Tibial artery (tissue), 4 donors: Measurements from ENCODE around the gene PEAK3.

Experiments used
- DNase-seq, 2 donors: peaks; one replicate each; pipeline ENCODE4 v3.0.0-alpha.2; 2019
- H3K27ac ChIP-seq, 2 donors: fragments of 200-600 bp; sonication (generic) in 1 of 2; 1 replicate in 1 of 2; 2 replicates in 1 of 2; pipeline ENCODE4 v1.5.1; 2018 to 2019; ENCODE audit warnings: mild to moderate bottlenecking in 1 of 2
- H3K27me3 ChIP-seq, 2 donors: fragments of 200-600 bp; sonication (generic) in 1 of 2; one replicate each; pipeline versions ENCODE4 v1.5.1 to v1.6.0; 2016 to 2019
- H3K36me3 ChIP-seq, 3 donors: fragments of 200-600 bp; sonication (generic) in 2 of 3; one replicate each; pipeline ENCODE4 v1.5.1; 2016 to 2019; ENCODE audit warnings: mild to moderate bottlenecking in 2 of 3
- H3K4me1 ChIP-seq, 4 donors: fragments of 200-600 bp; sonication (generic) in 2 of 4; 1 replicate in 3 of 4; 2 replicates in 1 of 4; pipeline ENCODE4 v1.5.1; 2016 to 2019
- H3K4me3 ChIP-seq, 2 donors: fragments of 200-600 bp; sonication (generic) in 1 of 2; 1 replicate in 1 of 2; 2 replicates in 1 of 2; pipeline ENCODE4 v1.5.1; 2018 to 2019; ENCODE audit warnings: mild to moderate bottlenecking in 2 of 2
- H3K9me3 ChIP-seq, 3 donors: fragments of 200-600 bp; sonication (generic) in 1 of 3; one replicate each; pipeline ENCODE4 v1.5.1; 2016 to 2019
- intact Hi-C: fragments of 100-400 bp; cut with DNase I; formaldehyde crosslinking; loops from one replicate; pipeline ENCODE4 v1.15.0; 2023; ENCODE audit warnings: low total_unique reads
- TF ChIP-seq, protein P1 (sequence below), 2 experiments: fragments of 200-600 bp in 1 of 2; fragments of 450-650 bp in 1 of 2; IDR thresholded peaks; one replicate each; pipeline ENCODE4 v1.5.1; 2017 to 2019; ENCODE audit warnings: antibody characterized with exemption in 2 of 2, mild to moderate bottlenecking in 1 of 2, moderate library complexity in 1 of 2

PEAK3 gene

DNA sequence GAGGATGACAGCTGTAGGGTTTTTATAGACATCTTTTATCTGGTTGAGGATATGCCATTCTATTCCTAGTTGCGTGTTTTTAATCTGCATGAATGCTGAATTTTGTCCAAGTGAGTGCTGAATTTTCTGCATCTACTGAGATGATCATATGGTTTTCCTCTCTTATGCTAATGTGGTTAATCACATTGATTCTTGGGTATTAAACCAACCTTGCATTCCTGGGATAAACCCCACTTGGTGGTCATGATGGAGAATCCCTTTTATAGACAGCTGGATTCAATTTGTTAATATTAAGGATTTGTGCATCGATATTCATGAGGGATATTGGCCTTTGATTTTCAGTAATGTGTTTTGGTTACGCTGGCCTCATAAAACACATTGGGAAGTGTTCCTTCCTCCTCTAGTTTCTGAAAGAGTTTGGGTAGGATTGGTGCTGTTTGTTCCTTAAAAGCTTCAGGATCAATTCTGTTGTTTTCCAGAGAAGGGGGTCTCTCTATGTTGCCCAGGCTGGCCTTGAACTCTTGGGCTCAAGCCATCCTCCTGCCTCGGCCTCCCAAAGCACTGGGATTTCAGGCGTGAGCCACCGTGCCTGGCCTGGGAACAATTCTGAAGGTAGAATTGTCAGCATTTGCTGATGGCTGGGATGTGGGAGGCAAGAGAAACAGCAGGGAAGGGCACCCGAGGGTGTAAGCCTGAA lies 33.3 kb upstream of the PEAK3 start:
- Histone ChIP-seq H3K27me3 (peaks cover 0 to 38% of the 10 kb centered on the region in 2 donors), H3K36me3 (no peaks in the 10 kb centered on the region), H3K4me1 (peaks cover 0 to 6% (median 0%) of the 10 kb centered on the region in 4 donors), H3K9me3 (peaks cover 0 to 14% (median 13%) of the 10 kb centered on the region in 3 donors), H3K4me3 (no peak overlapping the region), H3K27ac (no peak overlapping the region)
- TF ChIP-seq, protein P1, sequence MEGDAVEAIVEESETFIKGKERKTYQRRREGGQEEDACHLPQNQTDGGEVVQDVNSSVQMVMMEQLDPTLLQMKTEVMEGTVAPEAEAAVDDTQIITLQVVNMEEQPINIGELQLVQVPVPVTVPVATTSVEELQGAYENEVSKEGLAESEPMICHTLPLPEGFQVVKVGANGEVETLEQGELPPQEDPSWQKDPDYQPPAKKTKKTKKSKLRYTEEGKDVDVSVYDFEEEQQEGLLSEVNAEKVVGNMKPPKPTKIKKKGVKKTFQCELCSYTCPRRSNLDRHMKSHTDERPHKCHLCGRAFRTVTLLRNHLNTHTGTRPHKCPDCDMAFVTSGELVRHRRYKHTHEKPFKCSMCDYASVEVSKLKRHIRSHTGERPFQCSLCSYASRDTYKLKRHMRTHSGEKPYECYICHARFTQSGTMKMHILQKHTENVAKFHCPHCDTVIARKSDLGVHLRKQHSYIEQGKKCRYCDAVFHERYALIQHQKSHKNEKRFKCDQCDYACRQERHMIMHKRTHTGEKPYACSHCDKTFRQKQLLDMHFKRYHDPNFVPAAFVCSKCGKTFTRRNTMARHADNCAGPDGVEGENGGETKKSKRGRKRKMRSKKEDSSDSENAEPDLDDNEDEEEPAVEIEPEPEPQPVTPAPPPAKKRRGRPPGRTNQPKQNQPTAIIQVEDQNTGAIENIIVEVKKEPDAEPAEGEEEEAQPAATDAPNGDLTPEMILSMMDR (IDR thresholded peaks at IDR 0.05), result no peak
- intact Hi-C loops, result no loop called here
- no peak for DNase-seq

DNA sequence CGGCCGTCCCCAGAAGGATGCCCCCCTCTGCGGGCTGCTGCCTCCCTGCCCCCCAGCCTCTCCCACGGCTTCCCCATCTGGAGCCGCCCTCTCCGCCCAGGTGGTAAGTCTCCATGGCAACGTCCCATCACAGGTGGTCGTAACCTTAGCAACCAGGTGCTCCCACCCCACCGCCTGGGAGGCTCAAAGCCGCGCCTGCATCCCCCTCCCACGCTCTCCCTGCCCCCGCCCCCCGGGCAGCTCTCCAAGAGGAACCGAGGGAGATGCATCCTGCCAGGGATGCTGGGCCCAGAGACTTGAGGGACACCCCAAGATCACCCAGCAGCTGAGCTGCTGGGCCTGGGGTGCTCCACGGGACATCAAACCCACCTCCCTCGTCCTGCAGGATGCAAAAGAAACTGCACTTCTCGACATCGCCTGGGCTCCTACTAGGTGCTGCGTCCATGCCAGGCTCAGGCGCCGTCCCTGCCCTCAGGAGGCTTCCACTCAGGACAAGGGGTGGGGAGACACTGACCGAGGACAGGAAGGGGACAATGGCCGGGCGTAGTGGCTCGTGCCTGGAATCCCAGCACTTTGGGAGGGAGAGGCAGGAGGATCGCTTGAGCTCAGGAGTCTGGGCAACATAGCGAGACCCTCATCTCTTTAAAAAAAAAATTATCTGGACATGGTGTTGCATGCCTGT lies 31.0 kb upstream of the PEAK3 start:
- H3K27me3 ChIP-seq, result peaks cover 0 to 58% of the 10 kb centered on the region in 2 donors
- H3K4me3 ChIP-seq, result no peak overlapping the region
- TF ChIP-seq, protein P1 (IDR thresholded peaks at IDR 0.05), result no peak
- H3K36me3 ChIP-seq, result no peaks in the 10 kb centered on the region
- DNase-seq, result no peak
- no peak overlapping the region for H3K27ac ChIP-seq
- peaks cover 0 to 14% (median 13%) of the 10 kb centered on the region in 3 donors for H3K9me3 ChIP-seq
- intact Hi-C loops, result no loop called here
- H3K4me1 ChIP-seq, result peaks cover 0 to 6% (median 4%) of the 10 kb centered on the region in 4 donors

DNA sequence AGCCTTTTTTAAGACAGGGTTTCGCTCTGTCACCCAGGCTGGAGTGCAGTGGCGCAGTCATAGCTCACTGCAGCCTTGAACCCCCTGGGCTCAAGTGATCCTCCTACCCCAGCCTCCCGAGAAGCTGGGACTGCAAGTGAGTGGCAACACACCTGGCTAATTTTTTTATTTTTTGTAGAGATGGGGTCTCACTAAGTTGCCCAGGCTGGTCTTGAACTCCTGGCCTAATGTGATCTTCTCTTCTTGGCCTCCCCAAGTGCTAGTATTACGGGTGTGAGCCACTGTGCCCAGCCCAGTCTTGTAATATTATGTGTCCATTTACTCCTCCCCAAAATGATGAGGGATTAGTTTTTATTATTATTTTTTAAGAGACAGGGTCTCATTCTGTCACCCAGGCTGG lies 29.1 kb upstream of the PEAK3 start:
- H3K4me1 ChIP-seq, result peaks cover 0 to 12% (median 8%) of the 10 kb centered on the region in 4 donors
- H3K27me3 ChIP-seq, result peaks cover 0 to 76% of the 10 kb centered on the region in 2 donors
- TF ChIP-seq, protein P1 (IDR thresholded peaks at IDR 0.05), result no peak
- H3K9me3 ChIP-seq, result peaks cover 0 to 14% (median 13%) of the 10 kb centered on the region in 3 donors
- no peak overlapping the region for H3K27ac ChIP-seq
- H3K36me3 ChIP-seq, result no peaks in the 10 kb centered on the region
- intact Hi-C loops, result no loop called here
- no peak overlapping the region for H3K4me3 ChIP-seq
- DNase-seq, result no peak

DNA sequence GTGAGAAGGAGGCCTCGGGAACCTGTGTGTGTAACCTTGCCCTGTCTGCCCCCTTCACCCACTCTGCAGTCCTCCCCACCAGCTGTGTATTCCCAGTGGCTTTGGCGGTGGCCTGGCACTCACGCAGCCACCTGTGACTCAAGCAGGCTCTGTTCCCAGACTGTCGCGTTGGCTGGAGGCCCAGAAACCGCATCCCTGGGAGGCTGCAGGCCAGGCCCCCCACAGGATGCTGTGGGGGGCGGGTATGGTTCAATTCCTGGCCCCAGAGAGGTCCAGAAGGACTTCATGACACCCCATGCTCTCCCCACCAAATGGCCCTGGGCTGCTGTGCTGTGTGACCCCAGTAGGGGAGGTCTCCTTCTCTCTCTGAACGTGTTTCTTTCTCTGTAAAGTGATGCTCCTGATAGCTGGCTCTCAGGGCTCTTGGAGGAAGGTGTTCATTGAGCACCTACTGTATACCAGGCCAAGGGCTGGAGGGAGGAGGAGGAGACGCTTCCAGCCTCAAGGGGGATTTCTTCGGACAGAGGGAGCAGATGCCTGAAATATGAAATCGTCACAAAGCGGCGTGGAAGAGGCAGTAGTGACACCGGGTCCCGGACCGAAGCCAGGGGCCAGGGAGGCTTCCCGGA lies 27.9 kb upstream of the PEAK3 start:
- no peak for DNase-seq
- TF ChIP-seq, protein P1 (IDR thresholded peaks at IDR 0.05), result no peak
- Histone ChIP-seq H3K4me3 (no peak overlapping the region), H3K36me3 (no peaks in the 10 kb centered on the region), H3K9me3 (peaks cover 0 to 5% (median 5%) of the 10 kb centered on the region in 3 donors), H3K27me3 (peaks cover 0 to 88% of the 10 kb centered on the region in 2 donors), H3K4me1 (peaks cover 0 to 12% (median 8%) of the 10 kb centered on the region in 4 donors), H3K27ac (no peak overlapping the region)
- intact Hi-C loops, result no loop called here

DNA sequence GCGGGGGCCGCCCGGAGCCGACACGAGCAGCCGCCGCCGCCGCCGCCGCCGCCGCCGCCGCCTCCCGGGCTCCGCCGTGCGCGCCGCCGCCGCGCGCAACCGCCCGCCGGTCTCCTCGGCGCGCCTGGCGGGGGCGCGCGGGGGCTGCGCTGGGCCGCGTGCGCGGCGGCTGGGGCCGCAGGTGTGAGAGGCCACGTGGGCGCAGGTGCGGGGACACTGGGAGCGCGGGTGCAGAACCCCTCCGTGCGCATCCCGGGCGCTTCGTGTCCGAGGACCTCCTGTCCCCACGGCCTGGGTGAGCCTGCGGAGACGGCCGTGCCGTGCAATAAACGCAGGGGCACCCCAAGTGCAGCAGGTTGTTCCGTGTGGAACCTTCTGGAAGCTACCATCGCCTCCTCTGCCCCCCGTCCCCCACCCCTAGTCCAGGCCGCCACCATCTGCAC lies 26.2 kb upstream of the PEAK3 start, which contains the start of gene LINGO3:
Gene LINGO3 (minus strand): TSS at position 41 of the 443 bp plus-strand sequence. CDS start 16,378 bp downstream, outside the sequence.
- intact Hi-C loops, result no loop called here
- Histone ChIP-seq H3K4me1 (peaks cover 0 to 12% (median 8%) of the 10 kb centered on the region in 4 donors), H3K36me3 (no peaks in the 10 kb centered on the region), H3K9me3 (no peaks in the 10 kb centered on the region), H3K27ac (no peak within 1 kb of the TSS), H3K27me3 (peaks cover 0 to 84% of the 10 kb centered on the region in 2 donors), H3K4me3 (peak within 1 kb of the TSS in 1 of 2 donors; percentile 11)
- TF ChIP-seq, protein P1 (IDR thresholded peaks at IDR 0.05), result no peak
- DNase-seq, result no peak
